Mesothelial cell of epicardium (in vitro differentiated cells): ENCODE results near the gene PKP1. TPM values are rescaled to one million over a fixed set of nuclear protein-coding genes. Genes with fewer than 3 reads are reported as not detected.

Source experiments
- DNase-seq, 2 experiments: peaks; one replicate each; pipeline ENCODE4 v3.0.0; 2021; ENCODE audit warnings: low spot score in 2 of 2; ENCODE audit not compliant: unreplicated experiment in 2 of 2
- H3K27ac Mint-ChIP-seq: 2 replicates; pipeline ENCODE4 v1.8.0; 2021; ENCODE audit warnings: mixed read lengths
- H3K27me3 Mint-ChIP-seq: 2 replicates; pipeline ENCODE4 v1.8.0; 2021; ENCODE audit warnings: low read depth, mixed read lengths
- H3K36me3 Mint-ChIP-seq: 2 replicates; pipeline ENCODE4 v1.8.0; 2021; ENCODE audit warnings: mixed read lengths
- H3K4me1 Mint-ChIP-seq: 2 replicates; pipeline ENCODE4 v1.8.0; 2021; ENCODE audit warnings: mixed read lengths
- H3K4me3 Mint-ChIP-seq: 2 replicates; pipeline ENCODE4 v1.8.0; 2021; ENCODE audit warnings: mild to moderate bottlenecking, moderate library complexity, mixed read lengths
- H3K9me3 Mint-ChIP-seq: 2 replicates; pipeline ENCODE4 v1.8.0; 2021; ENCODE audit warnings: mixed read lengths
- total RNA-seq: library from RNA; stranded (reverse); gene quantifications from 3 replicates; pipeline ENCODE4 v1.2.1, GENCODE V29; 2021
- TF ChIP-seq, protein P1 (sequence below): fragments of 200-600 bp; sonication (generic); IDR thresholded peaks from one replicate; pipeline ENCODE4 v1.5.0; 2021; ENCODE audit warnings: antibody characterized with exemption; ENCODE audit not compliant: unreplicated experiment

PKP1 gene
- total RNA-seq, 1 donor from 2014 or later, result 0.54 TPM

- no peaks in the 10 kb centered on the region for H3K9me3 Mint-ChIP-seq
- no peak overlapping the region for H3K4me3 Mint-ChIP-seq
- H3K27me3 Mint-ChIP-seq, result peaks cover 28% of the 10 kb centered on the region
- H3K27ac Mint-ChIP-seq, result no peak overlapping the region
- DNase-seq, result no peak
- peaks cover 11% of the 10 kb centered on the region for H3K4me1 Mint-ChIP-seq
- H3K36me3 Mint-ChIP-seq, result no peaks in the 10 kb centered on the region
- TF ChIP-seq, protein P1, sequence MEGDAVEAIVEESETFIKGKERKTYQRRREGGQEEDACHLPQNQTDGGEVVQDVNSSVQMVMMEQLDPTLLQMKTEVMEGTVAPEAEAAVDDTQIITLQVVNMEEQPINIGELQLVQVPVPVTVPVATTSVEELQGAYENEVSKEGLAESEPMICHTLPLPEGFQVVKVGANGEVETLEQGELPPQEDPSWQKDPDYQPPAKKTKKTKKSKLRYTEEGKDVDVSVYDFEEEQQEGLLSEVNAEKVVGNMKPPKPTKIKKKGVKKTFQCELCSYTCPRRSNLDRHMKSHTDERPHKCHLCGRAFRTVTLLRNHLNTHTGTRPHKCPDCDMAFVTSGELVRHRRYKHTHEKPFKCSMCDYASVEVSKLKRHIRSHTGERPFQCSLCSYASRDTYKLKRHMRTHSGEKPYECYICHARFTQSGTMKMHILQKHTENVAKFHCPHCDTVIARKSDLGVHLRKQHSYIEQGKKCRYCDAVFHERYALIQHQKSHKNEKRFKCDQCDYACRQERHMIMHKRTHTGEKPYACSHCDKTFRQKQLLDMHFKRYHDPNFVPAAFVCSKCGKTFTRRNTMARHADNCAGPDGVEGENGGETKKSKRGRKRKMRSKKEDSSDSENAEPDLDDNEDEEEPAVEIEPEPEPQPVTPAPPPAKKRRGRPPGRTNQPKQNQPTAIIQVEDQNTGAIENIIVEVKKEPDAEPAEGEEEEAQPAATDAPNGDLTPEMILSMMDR, result no peak
Observed at GRCh38 chr1:201283836-201284553, 689 bp downstream of the PKP1 start.

DNA sequence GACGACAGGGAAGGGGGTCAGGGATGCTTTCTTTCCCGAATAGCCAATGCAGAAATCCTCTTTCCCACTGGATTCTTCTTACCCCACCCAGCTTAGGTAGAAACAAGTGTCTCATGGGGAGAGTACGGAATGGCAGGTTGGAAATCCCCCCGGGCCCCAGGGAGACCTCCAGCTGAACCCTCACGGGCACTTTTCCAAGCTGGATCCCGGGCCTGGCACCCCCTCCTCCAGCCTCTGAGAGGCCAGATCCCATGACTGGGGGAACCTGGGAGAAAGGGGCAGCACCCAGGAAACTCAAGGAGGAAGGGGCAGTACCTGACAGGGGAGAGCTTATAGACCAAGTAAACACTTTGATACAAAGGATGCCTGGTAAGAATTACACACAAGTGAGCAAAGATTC, 1.3 kb downstream of the PKP1 start:
- Mint-ChIP-seq H3K4me1 (peaks cover 12% of the 10 kb centered on the region), H3K4me3 (no peak overlapping the region), H3K27me3 (peaks cover 26% of the 10 kb centered on the region), H3K36me3 (no peaks in the 10 kb centered on the region), H3K9me3 (no peaks in the 10 kb centered on the region), H3K27ac (no peak overlapping the region)
- DNase-seq, result no peak
- TF ChIP-seq, protein P1, result no peak

- Mint-ChIP-seq H3K27me3 (peaks cover 20% of the 10 kb centered on the region), H3K4me3 (no peak overlapping the region), H3K9me3 (no peaks in the 10 kb centered on the region), H3K27ac (no peak overlapping the region), H3K36me3 (no peaks in the 10 kb centered on the region), H3K4me1 (peaks cover 13% of the 10 kb centered on the region)
- TF ChIP-seq, protein P1, result no peak
- DNase-seq, result no peak
Observed at GRCh38 chr1:201285846-201286245, 2.5 kb downstream of the PKP1 start.

DNA sequence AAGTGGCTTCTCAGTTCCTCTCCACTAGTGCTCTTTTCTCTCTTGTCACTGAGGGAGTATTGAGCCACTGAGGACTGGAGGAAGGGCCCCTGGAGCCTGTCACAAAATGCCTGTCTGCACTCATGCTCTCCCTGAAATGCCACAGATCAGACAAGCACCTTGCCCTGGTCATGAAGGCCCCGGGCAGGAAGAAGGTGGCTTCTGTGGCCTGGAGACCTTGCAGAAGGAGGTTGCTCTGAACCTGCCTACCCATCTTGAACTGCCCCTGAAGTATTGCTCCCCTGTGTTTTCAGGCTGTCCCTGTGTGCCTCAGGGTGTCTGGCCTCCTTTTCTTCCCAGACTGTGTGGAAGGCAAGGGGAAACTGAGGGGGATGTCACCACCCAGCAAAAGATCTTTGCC, 3.1 kb downstream of the PKP1 start:
- peaks cover 19% of the 10 kb centered on the region for H3K27me3 Mint-ChIP-seq
- TF ChIP-seq, protein P1, result no peak

GRCh38 chr1:201288007-201288406, 4.7 kb downstream of the PKP1 start:
- TF ChIP-seq, protein P1, result no peak
- Mint-ChIP-seq H3K27ac (no peak overlapping the region), H3K4me1 (peaks cover 11% of the 10 kb centered on the region), H3K4me3 (no peak overlapping the region), H3K9me3 (no peaks in the 10 kb centered on the region), H3K27me3 (peaks cover 9% of the 10 kb centered on the region), H3K36me3 (no peaks in the 10 kb centered on the region)
- no peak for DNase-seq

More for the DNA sequence above, 3.1 kb downstream of the PKP1 start:
- H3K36me3 Mint-ChIP-seq, result no peaks in the 10 kb centered on the region
- DNase-seq, result no peak
- no peaks in the 10 kb centered on the region for H3K9me3 Mint-ChIP-seq
- H3K27ac Mint-ChIP-seq, result no peak overlapping the region
- no peak overlapping the region for H3K4me3 Mint-ChIP-seq
- peaks cover 13% of the 10 kb centered on the region for H3K4me1 Mint-ChIP-seq
